ENCODE measurements around the gene COL28A1. TPM values are rescaled to one million over a fixed set of nuclear protein-coding genes. Genes with fewer than 3 reads are reported as not detected.

Gene COL28A1
- polyA plus RNA-seq, 1 donor (not counting 4 experiments of a cell fraction or from before 2014, with no cell fraction given) = 0.13 TPM

DNA sequence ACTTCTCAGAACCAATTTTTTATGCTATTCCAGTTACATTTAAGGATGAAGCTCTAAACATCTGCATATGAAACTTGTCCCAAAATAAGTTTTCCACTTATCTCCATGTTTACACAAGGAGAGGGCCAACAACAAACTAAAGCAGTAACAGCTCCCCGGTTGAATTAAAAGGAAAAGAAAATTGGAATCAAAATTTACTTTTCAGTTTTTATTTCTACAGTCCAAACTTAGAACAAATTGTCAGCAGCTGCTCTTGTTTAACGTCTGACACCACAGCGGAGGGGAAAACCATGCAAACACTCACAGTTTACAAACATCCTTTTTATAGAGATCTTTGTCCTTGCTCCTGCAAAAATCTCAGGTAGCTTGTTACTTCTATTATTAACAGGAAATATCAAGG, 101.3 kb downstream of the COL28A1 start:
- H3K27me3 ChIP-seq (ENCODE audit: control insufficient read depth, extremely low read depth, insufficient read depth, low read length) = no peaks in the 10 kb centered on the region
- dilution Hi-C loops (cut with MboI; ENCODE audit: extremely low pct_ligation_motif_present, low sequenced_read_pairs) = loop anchor here (25.0 kb wide), 1 partner anchor 103 kb away; the partner anchor contains the start of gene COL28A1
- no peaks in the 10 kb centered on the region for H3K9me3 ChIP-seq (ENCODE audit: control insufficient read depth, low read depth, low read length)
- no peaks in the 10 kb centered on the region for H4K20me1 ChIP-seq (ENCODE audit: control insufficient read depth, extremely low read depth, insufficient read depth, low read length)
- TF ChIP-seq, protein P1, sequence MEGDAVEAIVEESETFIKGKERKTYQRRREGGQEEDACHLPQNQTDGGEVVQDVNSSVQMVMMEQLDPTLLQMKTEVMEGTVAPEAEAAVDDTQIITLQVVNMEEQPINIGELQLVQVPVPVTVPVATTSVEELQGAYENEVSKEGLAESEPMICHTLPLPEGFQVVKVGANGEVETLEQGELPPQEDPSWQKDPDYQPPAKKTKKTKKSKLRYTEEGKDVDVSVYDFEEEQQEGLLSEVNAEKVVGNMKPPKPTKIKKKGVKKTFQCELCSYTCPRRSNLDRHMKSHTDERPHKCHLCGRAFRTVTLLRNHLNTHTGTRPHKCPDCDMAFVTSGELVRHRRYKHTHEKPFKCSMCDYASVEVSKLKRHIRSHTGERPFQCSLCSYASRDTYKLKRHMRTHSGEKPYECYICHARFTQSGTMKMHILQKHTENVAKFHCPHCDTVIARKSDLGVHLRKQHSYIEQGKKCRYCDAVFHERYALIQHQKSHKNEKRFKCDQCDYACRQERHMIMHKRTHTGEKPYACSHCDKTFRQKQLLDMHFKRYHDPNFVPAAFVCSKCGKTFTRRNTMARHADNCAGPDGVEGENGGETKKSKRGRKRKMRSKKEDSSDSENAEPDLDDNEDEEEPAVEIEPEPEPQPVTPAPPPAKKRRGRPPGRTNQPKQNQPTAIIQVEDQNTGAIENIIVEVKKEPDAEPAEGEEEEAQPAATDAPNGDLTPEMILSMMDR (optimal IDR thresholded peaks at IDR 0.05 in 1 of 3, IDR thresholded peaks at IDR 0.05 in 1 of 3, conservative IDR thresholded peaks at IDR 0.05 in 1 of 3; ENCODE audit: extremely low read depth in 1 of 3, insufficient read depth in 2 of 3, low read length in 3 of 3) = no peak
- no peak for TF ChIP-seq EZH2 (IDR thresholded peaks at IDR 0.05; ENCODE audit: low read length)
- no peak overlapping the region for H3K4me3 ChIP-seq (ENCODE audit: control insufficient read depth in 2 of 3, extremely low read depth in 1 of 3, insufficient read depth in 2 of 3, low read depth in 1 of 3, low read length in 3 of 3)
- no peaks in the 10 kb centered on the region for H3K79me2 ChIP-seq (ENCODE audit: control insufficient read depth, insufficient read depth, low read length)
- H3K27ac ChIP-seq (ENCODE audit: control insufficient read depth, insufficient read depth, low read length) = no peak overlapping the region
- H3K36me3 ChIP-seq (ENCODE audit: control insufficient read depth in 2 of 2, extremely low read depth in 1 of 2, insufficient read depth in 2 of 2, low read length in 2 of 2) = no peaks in the 10 kb centered on the region
- no peak overlapping the region for H3K9ac ChIP-seq (ENCODE audit: control insufficient read depth, extremely low read depth, insufficient read depth, low read length)
- no peaks in the 10 kb centered on the region for H3K9me1 ChIP-seq (ENCODE audit: control insufficient read depth, extremely low read depth, insufficient read depth, low read length)
- DNase-seq (ENCODE audit: low read depth, low spot score) = no peak
- FAIRE-seq = no peak
- H3K4me2 ChIP-seq (ENCODE audit: control insufficient read depth, extremely low read depth, insufficient read depth, low read depth, low read length) = no peak overlapping the region
- peaks cover 14% of the 10 kb centered on the region for H3K4me1 ChIP-seq (ENCODE audit: control insufficient read depth, extremely low read depth, insufficient read depth, low read length)
- no peak overlapping the region for H2AFZ ChIP-seq (ENCODE audit: control insufficient read depth, low read length)

DNA sequence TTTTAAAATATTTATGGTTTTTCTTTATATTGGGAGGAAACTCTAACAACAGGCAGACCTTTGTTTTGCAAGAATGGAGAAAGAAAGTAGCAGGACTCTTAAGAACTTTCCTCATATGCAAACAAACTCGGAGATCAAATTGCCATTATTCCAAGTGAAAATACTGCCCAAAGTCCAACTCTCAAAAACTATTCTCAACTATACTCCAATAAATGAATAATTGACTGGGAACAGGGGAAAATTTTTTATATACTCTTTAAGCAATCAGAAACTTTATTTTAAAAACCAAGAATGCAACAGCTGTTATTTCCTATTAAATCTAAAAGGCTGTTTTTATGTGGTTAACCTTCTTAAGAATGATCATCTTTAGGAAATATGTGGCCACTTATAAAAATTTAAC, 101.9 kb downstream of the COL28A1 start:
- Histone ChIP-seq H2AFZ (ENCODE audit: control insufficient read depth, low read length) (no peak overlapping the region), H3K27ac (ENCODE audit: control insufficient read depth, insufficient read depth, low read length) (no peak overlapping the region), H3K4me1 (ENCODE audit: control insufficient read depth, extremely low read depth, insufficient read depth, low read length) (peaks cover 10% of the 10 kb centered on the region), H3K79me2 (ENCODE audit: control insufficient read depth, insufficient read depth, low read length) (no peaks in the 10 kb centered on the region), H3K9me3 (ENCODE audit: control insufficient read depth, low read depth, low read length) (no peaks in the 10 kb centered on the region), H3K9ac (ENCODE audit: control insufficient read depth, extremely low read depth, insufficient read depth, low read length) (no peak overlapping the region), H3K4me2 (ENCODE audit: control insufficient read depth, extremely low read depth, insufficient read depth, low read depth, low read length) (no peak overlapping the region), H3K4me3 (ENCODE audit: control insufficient read depth in 2 of 3, extremely low read depth in 1 of 3, insufficient read depth in 2 of 3, low read depth in 1 of 3, low read length in 3 of 3) (no peak overlapping the region), H3K27me3 (ENCODE audit: control insufficient read depth, extremely low read depth, insufficient read depth, low read length) (no peaks in the 10 kb centered on the region), H4K20me1 (ENCODE audit: control insufficient read depth, extremely low read depth, insufficient read depth, low read length) (no peaks in the 10 kb centered on the region), H3K36me3 (ENCODE audit: control insufficient read depth in 2 of 2, extremely low read depth in 1 of 2, insufficient read depth in 2 of 2, low read length in 2 of 2) (no peaks in the 10 kb centered on the region), H3K9me1 (ENCODE audit: control insufficient read depth, extremely low read depth, insufficient read depth, low read length) (no peaks in the 10 kb centered on the region)
- FAIRE-seq (no peak), DNase-seq (ENCODE audit: low read depth, low spot score) (no peak)
- dilution Hi-C loops (cut with MboI; ENCODE audit: extremely low pct_ligation_motif_present, low sequenced_read_pairs) = loop anchor here (25.0 kb wide), 1 partner anchor 103 kb away; the partner anchor contains the start of gene COL28A1
- TF ChIP-seq, protein P1 (optimal IDR thresholded peaks at IDR 0.05 in 1 of 3, IDR thresholded peaks at IDR 0.05 in 1 of 3, conservative IDR thresholded peaks at IDR 0.05 in 1 of 3; ENCODE audit: extremely low read depth in 1 of 3, insufficient read depth in 2 of 3, low read length in 3 of 3) = no peak
- no peak for TF ChIP-seq EZH2 (IDR thresholded peaks at IDR 0.05; ENCODE audit: low read length)
